ENCODE data around the gene ROMO1.

- TF ChIP-seq CTCF (IDR thresholded peaks at IDR 0.05) (no peak), POLR2A (IDR thresholded peaks at IDR 0.05) (no peak)
These were observed 30.0 kb upstream of the ROMO1 start for GRCh38 chr20:35669221-35669620.

Measured in adrenal gland (tissue), 5 donors.